T-helper 22 cell (primary cell): ENCODE data around the gene ORAI3.

Experiments used
- DNase-seq: peaks from one replicate; pipeline ENCODE4 v3.0.0-alpha.2; 2020; ENCODE audit warnings: low read depth

The ORAI3 gene

GRCh38 chr16:30971298-30971697, 22.4 kb downstream of the ORAI3 start:
- DNase-seq: no peak

GRCh38 chr16:30972872-30973271, 24.0 kb downstream of the ORAI3 start:
- no peak for DNase-seq

GRCh38 chr16:30974348-30974747, 25.5 kb downstream of the ORAI3 start:
- DNase-seq: no peak

GRCh38 chr16:30976486-30976885, 27.6 kb downstream of the ORAI3 start:
- no peak for DNase-seq

- no peak for DNase-seq
These were observed 28.6 kb downstream of the ORAI3 start for GRCh38 chr16:30977502-30977901.

- DNase-seq: no peak
These were observed 30.5 kb downstream of the ORAI3 start for GRCh38 chr16:30979170-30980022.

GRCh38 chr16:30980023-30980371, 31.1 kb downstream of the ORAI3 start:
- DNase-seq: no peak

- DNase-seq: no peak
These were observed 31.6 kb downstream of the ORAI3 start for GRCh38 chr16:30980434-30980833.

GRCh38 chr16:30980959-30981358, 32.1 kb downstream of the ORAI3 start:
- DNase-seq: no peak

- no peak for DNase-seq
These were observed 33.9 kb downstream of the ORAI3 start for GRCh38 chr16:30982548-30983288.

- DNase-seq: no peak
These were observed 34.5 kb downstream of the ORAI3 start for GRCh38 chr16:30983289-30983889.

GRCh38 chr16:30983898-30984610, 35.2 kb downstream of the ORAI3 start:
- no peak for DNase-seq

GRCh38 chr16:30984669-30985400, 36.0 kb downstream of the ORAI3 start, which contains the start of gene HSD3B7:
TSS of gene HSD3B7 (plus strand) at chr16:30985207. CDS start at chr16:30985659, 452 bp downstream.
- DNase-seq: peak; percentile 45

- no peak for DNase-seq
These were observed 36.7 kb downstream of the ORAI3 start for GRCh38 chr16:30985401-30986128.

GRCh38 chr16:30986129-30986991, 37.5 kb downstream of the ORAI3 start:
- DNase-seq: no peak

- no peak for DNase-seq
These were observed 38.8 kb downstream of the ORAI3 start for GRCh38 chr16:30987581-30988190.

GRCh38 chr16:30989469-30990047, 40.7 kb downstream of the ORAI3 start:
- no peak for DNase-seq

- DNase-seq: no peak
These were observed 41.2 kb downstream of the ORAI3 start for GRCh38 chr16:30990105-30990504.

- no peak for DNase-seq
These were observed 42.2 kb downstream of the ORAI3 start for GRCh38 chr16:30991052-30991451.
